Fibroblast of mammary gland (primary cell): ENCODE results near the gene DAZL.

Source experiments
- DNase-seq: peaks from one replicate; pipeline ENCODE4 v3.0.0-alpha.2; 2010; ENCODE audit warnings: low read depth
- H3K4me3 ChIP-seq: 2 replicates; pipeline ENCODE4 v1.5.1; 2011; ENCODE audit warnings: low read depth, mild to moderate bottlenecking, low read length, moderate library complexity; ENCODE audit not compliant: control insufficient read depth
- TF ChIP-seq, protein P1 (sequence below): conservative IDR thresholded peaks from 2 replicates; pipeline ENCODE4 v1.5.1; 2011; ENCODE audit warnings: low read depth, low read length, inconsistent platforms; ENCODE audit not compliant: control insufficient read depth, insufficient read depth

DAZL gene

DNA sequence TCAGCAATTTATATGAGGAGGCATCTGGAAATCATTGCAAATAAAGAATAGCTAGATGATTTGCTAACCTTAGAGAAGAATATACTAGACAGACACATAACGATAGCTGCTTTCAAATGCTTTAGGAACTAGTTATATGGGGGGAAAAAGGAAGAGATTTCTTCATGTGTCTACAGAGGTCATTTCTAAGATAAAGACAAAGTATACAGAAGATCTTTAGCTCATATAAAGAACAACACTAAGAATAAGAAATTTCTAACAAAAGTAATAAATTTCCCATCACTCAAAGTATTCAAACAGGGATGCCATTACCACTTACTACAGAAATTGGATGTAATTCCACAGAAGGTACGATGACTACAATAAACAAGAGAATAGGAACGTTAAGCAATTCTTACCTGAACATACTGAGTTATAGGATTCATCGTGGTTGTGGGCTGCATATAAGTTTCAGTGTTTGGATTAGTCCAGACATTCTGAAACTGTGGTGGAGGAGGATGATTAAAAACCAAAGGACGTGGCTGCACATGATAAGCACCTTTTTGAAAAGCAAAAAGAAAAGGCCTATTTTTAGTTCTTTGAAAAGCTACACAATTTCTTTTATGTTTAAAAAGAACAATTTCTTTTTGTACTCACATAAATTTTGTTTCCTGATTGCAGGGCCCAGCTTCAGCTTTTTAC is 8.7 kb downstream of the DAZL start:
- no peak for DNase-seq
- no peak overlapping the region for H3K4me3 ChIP-seq
- TF ChIP-seq, protein P1, sequence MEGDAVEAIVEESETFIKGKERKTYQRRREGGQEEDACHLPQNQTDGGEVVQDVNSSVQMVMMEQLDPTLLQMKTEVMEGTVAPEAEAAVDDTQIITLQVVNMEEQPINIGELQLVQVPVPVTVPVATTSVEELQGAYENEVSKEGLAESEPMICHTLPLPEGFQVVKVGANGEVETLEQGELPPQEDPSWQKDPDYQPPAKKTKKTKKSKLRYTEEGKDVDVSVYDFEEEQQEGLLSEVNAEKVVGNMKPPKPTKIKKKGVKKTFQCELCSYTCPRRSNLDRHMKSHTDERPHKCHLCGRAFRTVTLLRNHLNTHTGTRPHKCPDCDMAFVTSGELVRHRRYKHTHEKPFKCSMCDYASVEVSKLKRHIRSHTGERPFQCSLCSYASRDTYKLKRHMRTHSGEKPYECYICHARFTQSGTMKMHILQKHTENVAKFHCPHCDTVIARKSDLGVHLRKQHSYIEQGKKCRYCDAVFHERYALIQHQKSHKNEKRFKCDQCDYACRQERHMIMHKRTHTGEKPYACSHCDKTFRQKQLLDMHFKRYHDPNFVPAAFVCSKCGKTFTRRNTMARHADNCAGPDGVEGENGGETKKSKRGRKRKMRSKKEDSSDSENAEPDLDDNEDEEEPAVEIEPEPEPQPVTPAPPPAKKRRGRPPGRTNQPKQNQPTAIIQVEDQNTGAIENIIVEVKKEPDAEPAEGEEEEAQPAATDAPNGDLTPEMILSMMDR = no peak

DNA sequence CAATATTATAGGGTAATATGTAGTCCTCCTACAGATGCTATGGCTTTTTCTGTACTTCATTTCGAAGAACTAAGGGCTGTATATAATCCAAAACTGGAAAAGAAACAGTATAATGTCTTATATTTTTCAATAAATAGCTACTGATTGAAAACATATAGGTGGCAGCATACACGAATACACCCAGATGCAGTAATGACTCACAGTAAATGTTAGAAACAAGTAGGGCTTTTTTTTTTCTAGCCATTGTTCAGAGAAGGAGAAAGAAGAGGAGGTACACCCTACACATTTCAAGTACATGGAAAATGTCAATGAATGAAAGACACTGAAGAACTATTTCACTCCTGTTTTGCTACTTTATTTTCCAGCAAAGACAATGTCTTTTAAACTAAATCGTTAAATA is 9.4 kb downstream of the DAZL start:
- peak; percentile 30 for DNase-seq
- TF ChIP-seq, protein P1 = peak; percentile 4
- H3K4me3 ChIP-seq = no peak overlapping the region

DNA sequence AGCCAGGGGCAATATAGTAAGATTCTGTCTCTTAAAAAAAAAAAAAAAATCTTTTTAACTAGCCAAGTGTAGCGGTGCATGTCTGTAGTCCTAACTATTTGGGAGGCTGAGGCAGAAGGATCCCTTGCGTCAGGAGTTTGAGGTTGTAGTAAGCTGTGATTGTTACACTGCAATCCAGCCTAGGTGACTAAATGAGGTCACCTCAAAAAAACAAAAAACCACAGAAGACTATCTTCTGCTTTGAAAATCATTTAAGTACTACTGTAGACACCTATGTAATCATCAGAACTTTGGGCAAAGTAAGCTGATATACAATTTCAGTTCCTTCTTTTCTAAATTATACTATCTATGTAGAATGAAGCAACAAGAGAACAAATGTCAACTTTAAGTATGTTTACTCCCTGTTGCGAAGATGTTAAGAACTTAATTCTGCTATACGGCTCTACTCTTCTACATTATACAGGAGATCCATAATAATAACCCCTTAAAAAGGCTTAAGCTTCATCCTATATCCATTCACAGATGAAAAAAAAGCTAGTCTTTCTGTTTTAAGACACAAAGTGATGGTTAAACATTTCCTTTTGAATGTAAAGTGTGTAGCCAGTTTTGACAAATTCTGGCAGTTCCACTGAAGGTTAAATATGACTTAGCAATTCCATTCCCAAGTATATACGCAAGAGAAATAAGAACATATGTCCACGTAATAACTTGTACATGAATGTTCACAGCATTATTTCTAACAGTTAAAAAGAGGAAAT is 15.2 kb downstream of the DAZL start:
- TF ChIP-seq, protein P1 = no peak
- no peak for DNase-seq
- H3K4me3 ChIP-seq = no peak overlapping the region

DNA sequence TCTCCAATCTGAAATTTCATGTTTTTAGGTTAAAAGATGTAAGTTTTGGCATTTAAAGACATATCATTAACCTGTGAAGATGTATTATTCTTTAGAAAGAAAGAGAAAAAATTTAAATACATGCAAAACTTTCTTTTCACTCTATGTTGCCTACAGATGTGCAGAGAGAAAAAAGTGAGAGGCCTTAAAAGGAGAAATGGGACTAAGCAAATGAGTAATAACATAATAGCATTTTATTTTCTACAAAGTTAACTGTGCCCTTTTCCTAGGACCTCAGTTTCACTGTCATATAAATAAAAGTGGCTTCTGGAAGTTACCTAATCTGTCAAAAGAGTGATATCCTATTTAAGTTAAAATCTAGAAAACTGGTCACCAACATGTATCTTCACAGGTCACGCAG is 16.1 kb downstream of the DAZL start:
- DNase-seq = no peak
- H3K4me3 ChIP-seq = no peak overlapping the region
- TF ChIP-seq, protein P1 = no peak

DNA sequence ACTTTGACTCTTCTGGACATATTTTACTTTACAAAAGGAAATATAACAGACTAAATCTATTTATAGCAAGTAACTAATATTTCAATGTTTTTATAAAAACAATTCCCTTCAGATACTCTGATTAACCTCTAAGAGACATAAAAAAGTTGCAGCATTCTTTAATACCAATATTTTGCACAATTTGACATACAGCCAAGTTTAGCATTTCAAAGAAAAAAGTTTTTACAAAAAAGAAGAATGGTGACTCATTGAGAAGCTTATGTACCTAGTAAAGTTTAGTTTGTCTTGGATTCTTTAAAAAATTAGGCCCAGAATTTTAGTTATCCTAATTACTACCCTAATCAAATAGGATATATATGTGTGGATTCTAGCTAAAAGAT is 17.6 kb downstream of the DAZL start:
- no peak overlapping the region for H3K4me3 ChIP-seq
- TF ChIP-seq, protein P1 = no peak
- DNase-seq = peak; percentile 11

DNA sequence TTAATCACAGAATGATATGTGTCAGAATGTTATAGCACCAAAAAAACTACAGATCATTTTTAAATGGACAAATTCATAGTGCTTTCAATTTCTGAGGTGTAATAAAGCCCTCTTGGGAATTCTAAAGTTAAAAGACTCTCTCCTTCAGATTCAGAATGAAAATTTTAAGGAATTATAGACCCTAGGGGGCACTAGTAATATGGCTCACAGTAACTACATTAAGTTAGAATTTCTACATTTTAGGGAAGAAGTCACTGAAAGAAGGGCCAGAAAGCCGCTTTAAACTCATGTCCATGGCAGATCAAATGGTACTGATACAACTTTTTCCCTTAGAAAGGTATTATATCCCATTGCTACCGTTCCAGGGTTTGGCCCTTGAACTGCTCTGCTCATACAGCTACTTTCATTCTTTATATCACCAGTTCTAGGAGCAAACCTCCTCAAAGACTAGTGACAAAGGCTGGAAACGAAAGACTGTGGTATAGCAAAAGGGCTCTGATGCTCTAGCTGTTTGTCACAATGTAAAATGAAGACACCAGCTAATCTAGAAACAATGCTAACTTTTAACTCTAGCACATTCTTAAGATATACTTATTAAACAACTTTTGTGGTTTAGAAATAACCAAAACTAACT is 18.1 kb downstream of the DAZL start:
- TF ChIP-seq, protein P1 = no peak
- H3K4me3 ChIP-seq = no peak overlapping the region
- DNase-seq = no peak
